ENCODE measurements around the gene RTN4RL1.
A peak's percentile ranks its signal among the peaks of the same experiment; 100 is the strongest.

The RTN4RL1 gene

DNA sequence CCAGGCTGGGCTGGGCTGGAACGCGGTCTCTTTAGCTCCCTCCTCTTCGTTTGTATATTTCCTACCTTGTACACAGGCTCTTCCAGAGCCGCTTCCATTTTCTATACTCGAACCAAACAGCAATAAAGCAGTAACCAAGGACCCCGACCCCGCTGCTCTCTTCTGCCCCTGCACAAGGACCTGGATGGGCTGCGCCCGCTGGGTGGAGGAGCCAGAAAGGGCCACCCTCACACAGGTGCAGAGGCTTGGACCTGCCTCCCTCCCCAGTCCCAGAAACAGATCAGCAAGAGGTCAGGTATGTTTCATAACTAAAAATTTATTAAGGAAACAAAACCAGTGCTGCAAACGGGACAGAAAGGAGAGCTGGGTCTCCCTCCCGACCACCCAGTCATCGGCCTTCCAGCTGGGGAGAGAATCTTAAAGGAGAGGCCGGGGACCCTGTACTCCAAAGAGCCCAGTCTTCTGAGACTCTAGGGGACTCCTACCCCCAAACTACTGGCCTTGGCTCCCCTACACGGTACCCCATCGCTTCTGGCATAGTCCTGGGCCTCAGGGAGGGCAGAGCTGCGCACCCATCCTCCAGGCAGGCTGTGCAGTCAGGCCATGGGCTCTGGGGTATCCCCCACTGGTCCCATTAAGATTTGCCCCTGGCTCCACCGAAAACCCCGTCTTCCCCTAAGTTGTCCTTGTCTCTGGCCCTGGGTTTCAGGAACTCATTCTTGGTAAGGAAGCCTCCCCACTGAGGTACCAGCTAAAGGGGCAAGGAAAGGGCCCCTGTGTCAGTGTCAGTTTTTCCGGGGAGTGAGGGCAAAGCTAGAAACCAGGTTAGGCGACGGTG lies 34.6 kb upstream of the RTN4RL1 start:
- DNase-seq (ENCODE audit: low read depth in 1 of 2, low spot score in 1 of 2): no peak

- peak in 1 of 2 donors; percentile 59 for DNase-seq (ENCODE audit: low read depth in 1 of 2, low spot score in 1 of 2)
These were observed 33.7 kb upstream of the RTN4RL1 start for GRCh38 chr17:2058586-2059546.

DNA sequence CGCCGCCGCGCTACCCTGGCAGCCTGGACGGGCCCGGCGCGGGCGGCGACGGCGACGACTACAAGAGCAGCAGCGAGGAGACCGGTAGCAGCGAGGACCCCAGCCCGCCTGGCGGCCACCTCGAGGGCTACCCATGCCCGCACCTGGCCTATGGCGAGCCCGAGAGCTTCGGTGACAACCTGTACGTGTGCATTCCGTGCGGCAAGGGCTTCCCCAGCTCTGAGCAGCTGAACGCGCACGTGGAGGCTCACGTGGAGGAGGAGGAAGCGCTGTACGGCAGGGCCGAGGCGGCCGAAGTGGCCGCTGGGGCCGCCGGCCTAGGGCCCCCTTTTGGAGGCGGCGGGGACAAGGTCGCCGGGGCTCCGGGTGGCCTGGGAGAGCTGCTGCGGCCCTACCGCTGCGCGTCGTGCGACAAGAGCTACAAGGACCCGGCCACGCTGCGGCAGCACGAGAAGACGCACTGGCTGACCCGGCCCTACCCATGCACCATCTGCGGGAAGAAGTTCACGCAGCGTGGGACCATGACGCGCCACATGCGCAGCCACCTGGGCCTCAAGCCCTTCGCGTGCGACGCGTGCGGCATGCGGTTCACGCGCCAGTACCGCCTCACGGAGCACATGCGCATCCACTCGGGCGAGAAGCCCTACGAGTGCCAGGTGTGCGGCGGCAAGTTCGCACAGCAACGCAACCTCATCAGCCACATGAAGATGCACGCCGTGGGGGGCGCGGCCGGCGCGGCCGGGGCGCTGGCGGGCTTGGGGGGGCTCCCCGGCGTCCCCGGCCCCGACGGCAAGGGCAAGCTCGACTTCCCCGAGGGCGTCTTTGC lies 32.8 kb upstream of the RTN4RL1 start:
- no peak for DNase-seq (ENCODE audit: low read depth in 1 of 2, low spot score in 1 of 2)

- DNase-seq (ENCODE audit: low read depth in 1 of 2, low spot score in 1 of 2): no peak
These were observed 32.1 kb upstream of the RTN4RL1 start for GRCh38 chr17:2057175-2057759.

- DNase-seq (ENCODE audit: low read depth in 1 of 2, low spot score in 1 of 2): peak; percentile 32 to 46
These were observed 31.4 kb upstream of the RTN4RL1 start for GRCh38 chr17:2056206-2057174.

DNA sequence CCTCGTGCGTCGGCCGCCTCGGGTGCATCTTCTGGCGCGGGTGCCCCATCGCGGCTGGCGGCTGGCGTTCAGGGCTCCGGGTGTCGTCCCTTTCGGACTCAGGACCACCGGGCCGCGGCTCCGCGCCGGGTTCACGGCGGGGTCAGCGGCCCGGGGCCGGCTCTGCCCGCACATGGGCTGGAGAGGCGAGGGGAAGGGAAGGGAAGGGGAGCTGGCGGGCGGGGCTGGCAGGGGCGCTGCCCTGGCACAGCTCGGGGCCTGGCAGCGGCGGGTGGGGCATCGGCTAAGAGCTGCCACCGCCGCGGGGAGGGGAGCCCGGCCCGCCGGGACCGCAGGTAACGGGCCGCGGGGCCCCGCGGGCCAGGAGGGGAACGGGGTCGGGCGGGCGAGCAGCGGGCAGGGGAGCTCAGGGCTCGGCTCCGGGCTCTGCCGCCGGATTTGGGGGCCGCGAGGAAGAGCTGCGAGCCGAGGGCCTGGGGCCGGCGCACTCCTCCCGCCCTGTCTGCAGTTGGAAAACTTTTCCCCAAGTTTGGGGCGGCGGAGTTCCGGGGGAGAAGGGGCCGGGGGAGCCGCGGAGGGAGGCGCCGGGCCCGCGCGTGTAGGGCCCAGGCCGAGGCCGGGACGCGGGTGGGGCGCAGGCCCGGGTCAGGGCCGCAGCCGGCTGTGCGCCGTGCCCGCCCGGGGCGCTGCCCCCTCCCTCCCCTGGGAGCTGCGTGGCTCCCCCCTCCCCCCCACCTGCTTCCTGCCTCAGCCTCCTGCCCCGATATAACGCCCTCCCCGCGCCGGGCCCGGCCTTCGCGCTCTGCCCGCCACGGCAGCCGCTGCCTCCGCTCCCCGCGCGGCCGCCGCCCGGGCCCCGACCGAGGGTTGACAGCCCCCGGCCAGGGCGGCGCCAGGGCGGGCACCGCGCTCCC lies 30.4 kb upstream of the RTN4RL1 start:
- no peak for DNase-seq (ENCODE audit: low read depth in 1 of 2, low spot score in 1 of 2)

DNA sequence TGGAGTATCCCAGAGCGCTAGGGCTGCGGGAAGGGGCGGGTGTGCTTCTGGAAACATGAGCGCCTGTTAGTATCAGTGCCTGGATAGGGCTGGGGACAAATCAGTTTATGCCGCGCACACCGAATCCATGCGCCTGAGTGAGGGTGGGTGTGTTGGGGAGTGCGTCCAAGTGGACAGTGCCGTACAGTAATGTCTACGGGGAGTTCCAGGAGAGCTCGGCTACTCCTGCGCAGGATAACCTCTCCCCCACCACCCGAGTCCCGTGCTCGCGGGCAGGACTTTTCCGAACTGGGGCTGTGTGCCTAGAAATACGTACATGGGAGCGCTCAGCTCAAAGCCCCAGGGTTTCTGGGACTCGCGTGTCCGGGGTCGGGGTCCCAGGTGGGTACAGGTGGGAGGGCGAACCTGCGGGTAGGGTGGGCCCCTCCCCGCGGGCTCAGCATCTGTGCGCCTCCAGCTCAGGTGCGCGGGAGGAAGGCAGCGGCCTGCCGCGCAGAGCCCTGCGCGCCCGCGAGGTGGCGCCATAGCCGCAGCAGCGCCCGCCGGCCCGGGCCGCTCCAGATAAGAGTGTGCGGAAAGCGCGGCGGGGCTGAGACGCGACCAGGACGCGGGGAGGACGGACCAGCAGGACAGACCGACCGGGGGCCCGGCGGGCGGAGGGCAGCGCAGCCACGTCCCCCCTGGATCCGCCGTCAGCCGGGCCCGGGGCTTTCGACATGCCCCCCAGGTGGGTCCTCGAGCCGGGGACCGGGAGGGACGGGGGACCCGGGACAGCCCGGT lies 29.6 kb upstream of the RTN4RL1 start, which contains the start of gene HIC1:
Gene HIC1 (plus strand): TSS at position 592 of the 780 bp plus-strand sequence. CDS start 1,588 bp downstream, outside the sequence.
- DNase-seq (ENCODE audit: low read depth in 1 of 2, low spot score in 1 of 2): peak; percentile 67 to 77

DNA sequence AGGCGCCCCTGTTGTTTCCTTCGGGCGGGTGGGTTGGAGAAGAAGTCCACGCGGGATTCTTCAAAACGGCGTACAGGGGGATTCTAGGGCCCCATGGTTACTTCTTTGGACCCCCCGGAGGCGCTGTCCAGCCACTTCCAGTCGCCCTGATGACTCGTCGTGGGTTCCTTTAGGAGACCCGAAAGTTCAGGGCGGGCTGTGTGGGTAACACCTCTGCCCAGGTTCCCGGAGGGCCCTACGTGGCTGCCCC lies 29.1 kb upstream of the RTN4RL1 start:
- no peak for DNase-seq (ENCODE audit: low read depth in 1 of 2, low spot score in 1 of 2)

DNA sequence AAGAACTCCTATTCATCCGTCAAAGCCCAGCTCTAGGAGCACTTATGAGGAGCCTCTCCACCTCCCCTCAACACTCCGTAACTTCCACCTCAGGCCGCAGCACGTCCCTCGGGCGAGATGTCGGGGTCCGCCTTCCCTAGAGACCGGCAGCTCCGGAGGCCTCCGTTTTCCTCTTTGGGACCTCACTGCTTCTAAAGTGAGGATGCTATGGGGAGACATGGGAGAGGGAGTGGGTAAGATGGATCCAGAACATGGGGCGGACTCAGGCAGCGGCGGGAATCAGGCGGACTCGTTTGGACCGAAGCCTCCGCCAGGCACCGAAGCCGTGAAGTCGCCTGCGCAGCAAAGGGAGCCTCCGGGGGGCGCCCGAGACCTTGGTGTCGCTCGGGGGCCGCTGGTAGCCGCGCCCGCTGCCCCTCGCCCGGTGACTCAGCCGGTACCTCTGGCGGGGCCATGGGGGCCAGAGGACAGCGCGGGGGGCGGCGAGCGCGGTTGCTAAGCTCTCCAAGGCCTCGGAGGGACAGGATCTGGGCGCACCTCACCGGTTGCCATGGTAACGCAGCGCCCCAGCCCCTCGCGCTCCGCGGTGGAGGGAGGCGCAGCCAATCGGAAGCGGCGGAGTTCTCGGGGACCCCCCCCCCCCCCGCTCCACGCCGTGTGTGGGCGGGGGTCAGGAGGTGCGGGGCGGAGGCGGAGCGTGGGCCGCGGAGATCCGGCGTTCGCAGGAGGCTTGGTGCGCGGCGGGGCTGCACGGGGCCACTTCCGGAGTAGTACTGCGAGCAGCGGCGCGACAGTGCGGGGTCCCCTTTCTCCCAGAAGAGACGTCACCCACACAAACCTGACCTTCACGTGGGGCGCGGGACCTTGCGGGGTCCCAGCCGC lies 28.5 kb upstream of the RTN4RL1 start:
- peak; percentile 55 to 68 for DNase-seq (ENCODE audit: low read depth in 1 of 2, low spot score in 1 of 2)

- no peak for DNase-seq (ENCODE audit: low read depth in 1 of 2, low spot score in 1 of 2)
These were observed 26.9 kb upstream of the RTN4RL1 start for GRCh38 chr17:2051933-2052559.

GRCh38 chr17:2051061-2051932 lies 26.2 kb upstream of the RTN4RL1 start:
- DNase-seq (ENCODE audit: low read depth in 1 of 2, low spot score in 1 of 2): no peak

DNA sequence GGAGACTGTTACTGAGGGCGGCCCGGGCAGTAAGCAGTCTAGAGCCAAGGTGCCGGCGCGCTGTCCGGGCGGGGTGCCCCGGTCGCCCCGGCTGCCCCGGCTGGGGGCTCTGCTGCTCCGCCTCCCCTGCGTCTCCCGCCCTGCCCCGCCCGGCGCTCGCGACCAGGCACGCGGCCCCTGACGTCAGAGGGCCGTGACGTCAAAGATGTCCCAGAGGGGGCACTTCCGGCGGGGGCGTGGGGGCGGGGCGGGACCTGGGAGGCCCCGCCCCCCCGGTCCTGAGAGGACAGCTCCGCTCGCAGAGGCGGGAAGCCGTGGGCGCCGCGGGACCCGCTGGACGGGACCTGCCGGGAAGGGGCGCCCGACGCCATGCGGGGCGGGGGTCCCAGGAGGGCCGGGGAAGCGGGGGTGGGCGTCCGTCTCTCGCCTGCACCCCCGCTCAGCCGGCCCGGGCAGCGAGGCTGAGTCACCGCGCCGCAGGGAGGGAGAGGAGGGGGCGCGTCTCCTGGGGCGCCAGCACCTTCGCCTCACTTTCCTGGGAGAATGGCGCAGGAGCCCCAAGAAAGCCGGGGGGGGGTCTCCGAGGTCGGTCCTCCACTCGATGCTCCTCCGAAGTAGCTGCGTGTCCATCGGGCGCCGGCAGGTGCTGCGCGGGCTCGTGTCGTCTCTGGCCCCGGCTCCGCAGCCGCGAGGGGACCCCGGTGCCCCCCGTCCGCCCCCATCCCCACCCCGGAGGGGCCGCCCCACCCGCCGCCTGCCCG lies 25.3 kb upstream of the RTN4RL1 start:
- DNase-seq (ENCODE audit: low read depth in 1 of 2, low spot score in 1 of 2): peak; percentile 45 to 61

GRCh38 chr17:2049333-2050299 lies 24.5 kb upstream of the RTN4RL1 start:
- peak; percentile 87 to 88 for DNase-seq (ENCODE audit: low read depth in 1 of 2, low spot score in 1 of 2)

GRCh38 chr17:2048805-2049204 lies 23.7 kb upstream of the RTN4RL1 start:
- no peak for DNase-seq (ENCODE audit: low read depth in 1 of 2, low spot score in 1 of 2)
